Measurements from ENCODE around the gene RNF183. TPM values are rescaled to one million over a fixed set of nuclear protein-coding genes. Genes with fewer than 3 reads are reported as not detected.
"Not testable (repeated sequence)": the region's sequence is repeated elsewhere in the genome, so short reads cannot be mapped to it uniquely, and the experiment has no call there.

The RNF183 gene
- total RNA-seq, 2 donors from 2014 or later, result not detected

GRCh38 chr9:113275157-113276131 lies 27.7 kb downstream of the RNF183 start, which contains the start of the genes CDC26 and PRPF4:
TSS of gene CDC26 (minus strand) at chr9:113275572. CDS start at chr9:113272507, 3,065 bp downstream.
TSS of gene PRPF4 (plus strand) at chr9:113275658. CDS start at chr9:113275744, 86 bp downstream.
- Mint-ChIP-seq H3K4me1 (ENCODE audit: low read depth in 2 of 2) (peaks cover 19 to 26% of the 10 kb centered on the region in 2 donors), H3K4me3 (no peak within 1 kb of the TSS), H3K27me3 (no peaks in the 10 kb centered on the region), H3K9me3 (no peaks in the 10 kb centered on the region), H3K36me3 (peaks cover 29% of the 10 kb centered on the region), H3K27ac (no peak within 1 kb of the TSS)
- DNase-seq (ENCODE audit: low spot score) (peak; percentile 97), ATAC-seq (peak; percentile 99)

GRCh38 chr9:113274474-113275156 lies 28.6 kb downstream of the RNF183 start:
- no peak overlapping the region for H3K4me3 Mint-ChIP-seq
- peaks cover 16 to 23% of the 10 kb centered on the region in 2 donors for H3K4me1 Mint-ChIP-seq (ENCODE audit: low read depth in 2 of 2)
- H3K9me3 Mint-ChIP-seq, result no peaks in the 10 kb centered on the region
- no peak overlapping the region for H3K27ac Mint-ChIP-seq
- H3K36me3 Mint-ChIP-seq, result peaks cover 29% of the 10 kb centered on the region
- no peaks in the 10 kb centered on the region for H3K27me3 Mint-ChIP-seq
- peak; percentile 1 to 2 for ATAC-seq
- DNase-seq (ENCODE audit: low spot score), result peak; percentile 69

- no peaks in the 10 kb centered on the region for H3K27me3 Mint-ChIP-seq
- peaks cover 12 to 20% of the 10 kb centered on the region in 2 donors for H3K4me1 Mint-ChIP-seq (ENCODE audit: low read depth in 2 of 2)
- ATAC-seq, result no peak
- peak overlapping the region in 1 of 2 donors; percentile 6 for H3K27ac Mint-ChIP-seq
- H3K9me3 Mint-ChIP-seq, result no peaks in the 10 kb centered on the region
- H3K4me3 Mint-ChIP-seq, result no peak overlapping the region
- peaks cover 25% of the 10 kb centered on the region for H3K36me3 Mint-ChIP-seq
- no peak for DNase-seq (ENCODE audit: low spot score)
Measured at GRCh38 chr9:113269871-113270270, 33.3 kb downstream of the RNF183 start.

- H3K36me3 Mint-ChIP-seq, result peaks cover 25% of the 10 kb centered on the region
- no peaks in the 10 kb centered on the region for H3K27me3 Mint-ChIP-seq
- peaks cover 12 to 20% of the 10 kb centered on the region in 2 donors for H3K4me1 Mint-ChIP-seq (ENCODE audit: low read depth in 2 of 2)
- H3K27ac Mint-ChIP-seq, result peak overlapping the region in 1 of 2 donors; percentile 6
- no peak for ATAC-seq
- H3K9me3 Mint-ChIP-seq, result no peaks in the 10 kb centered on the region
- DNase-seq (ENCODE audit: low spot score), result no peak
- H3K4me3 Mint-ChIP-seq, result no peak overlapping the region
Measured at GRCh38 chr9:113269355-113269754, 33.8 kb downstream of the RNF183 start.

- Mint-ChIP-seq H3K36me3 (peaks cover 21% of the 10 kb centered on the region), H3K9me3 (no peaks in the 10 kb centered on the region), H3K4me3 (no peak overlapping the region), H3K4me1 (ENCODE audit: low read depth in 2 of 2) (peaks cover 12% of the 10 kb centered on the region in 2 donors), H3K27me3 (no peaks in the 10 kb centered on the region), H3K27ac (no peak overlapping the region)
- DNase-seq (ENCODE audit: low spot score) (no peak), ATAC-seq (no peak)
Measured at GRCh38 chr9:113267911-113268566, 35.1 kb downstream of the RNF183 start.

GRCh38 chr9:113266174-113266573 lies 37.0 kb downstream of the RNF183 start:
- H3K4me1 Mint-ChIP-seq (ENCODE audit: low read depth in 2 of 2), result peaks cover 12% of the 10 kb centered on the region in 2 donors
- no peaks in the 10 kb centered on the region for H3K27me3 Mint-ChIP-seq
- no peak for ATAC-seq
- H3K4me3 Mint-ChIP-seq, result no peak overlapping the region
- H3K27ac Mint-ChIP-seq, result no peak overlapping the region
- H3K9me3 Mint-ChIP-seq, result no peaks in the 10 kb centered on the region
- DNase-seq (ENCODE audit: low spot score), result no peak
- peaks cover 21% of the 10 kb centered on the region for H3K36me3 Mint-ChIP-seq

GRCh38 chr9:113261917-113262671 lies 41.1 kb downstream of the RNF183 start:
- Mint-ChIP-seq H3K9me3 (no peaks in the 10 kb centered on the region), H3K4me1 (ENCODE audit: low read depth in 2 of 2) (no peaks in the 10 kb centered on the region), H3K36me3 (peaks cover 13% of the 10 kb centered on the region), H3K4me3 (no peak overlapping the region), H3K27me3 (no peaks in the 10 kb centered on the region), H3K27ac (no peak overlapping the region)
- no peak for ATAC-seq
- DNase-seq (ENCODE audit: low spot score), result no peak

- Mint-ChIP-seq H3K36me3 (peaks cover 13% of the 10 kb centered on the region), H3K27ac (no peak overlapping the region), H3K4me1 (ENCODE audit: low read depth in 2 of 2) (no peaks in the 10 kb centered on the region), H3K27me3 (no peaks in the 10 kb centered on the region), H3K9me3 (no peaks in the 10 kb centered on the region), H3K4me3 (no peak overlapping the region)
- DNase-seq (ENCODE audit: low spot score) (no peak), ATAC-seq (no peak)
Measured at GRCh38 chr9:113258282-113258681, 44.9 kb downstream of the RNF183 start.

GRCh38 chr9:113257863-113258262 lies 45.3 kb downstream of the RNF183 start:
- H3K4me3 Mint-ChIP-seq, result no peak overlapping the region
- H3K27me3 Mint-ChIP-seq, result no peaks in the 10 kb centered on the region
- no peak for DNase-seq (ENCODE audit: low spot score)
- no peaks in the 10 kb centered on the region for H3K4me1 Mint-ChIP-seq (ENCODE audit: low read depth in 2 of 2)
- no peaks in the 10 kb centered on the region for H3K9me3 Mint-ChIP-seq
- H3K27ac Mint-ChIP-seq, result no peak overlapping the region
- no peak for ATAC-seq
- H3K36me3 Mint-ChIP-seq, result peaks cover 13% of the 10 kb centered on the region

GRCh38 chr9:113255438-113255837 lies 47.7 kb downstream of the RNF183 start:
- Mint-ChIP-seq H3K27ac (no peak overlapping the region), H3K4me3 (no peak overlapping the region), H3K27me3 (no peaks in the 10 kb centered on the region), H3K4me1 (ENCODE audit: low read depth in 2 of 2) (no peaks in the 10 kb centered on the region), H3K36me3 (peaks cover 8% of the 10 kb centered on the region), H3K9me3 (no peaks in the 10 kb centered on the region)
- DNase-seq (ENCODE audit: low spot score) (no peak), ATAC-seq (no peak)

GRCh38 chr9:113254991-113255390 lies 48.2 kb downstream of the RNF183 start:
- no peaks in the 10 kb centered on the region for H3K27me3 Mint-ChIP-seq
- no peak for ATAC-seq
- no peaks in the 10 kb centered on the region for H3K9me3 Mint-ChIP-seq
- no peak overlapping the region for H3K27ac Mint-ChIP-seq
- H3K36me3 Mint-ChIP-seq, result peaks cover 4% of the 10 kb centered on the region
- H3K4me3 Mint-ChIP-seq, result no peak overlapping the region
- no peaks in the 10 kb centered on the region for H3K4me1 Mint-ChIP-seq (ENCODE audit: low read depth in 2 of 2)
- DNase-seq (ENCODE audit: low spot score), result no peak

GRCh38 chr9:113250807-113251206 lies 52.4 kb downstream of the RNF183 start:
- Mint-ChIP-seq H3K9me3 (no peaks in the 10 kb centered on the region), H3K4me1 (ENCODE audit: low read depth in 2 of 2) (peaks cover 0 to 2% of the 10 kb centered on the region in 2 donors), H3K27me3 (no peaks in the 10 kb centered on the region), H3K27ac (no peak overlapping the region), H3K36me3 (no peaks in the 10 kb centered on the region), H3K4me3 (no peak overlapping the region)
- ATAC-seq (no peak), DNase-seq (ENCODE audit: low spot score) (no peak)

GRCh38 chr9:113249661-113250060 lies 53.5 kb downstream of the RNF183 start:
- ATAC-seq; H3K9me3 Mint-ChIP-seq; DNase-seq (ENCODE audit: low spot score); H3K4me3 Mint-ChIP-seq; H3K36me3 Mint-ChIP-seq; H3K27ac Mint-ChIP-seq; H3K27me3 Mint-ChIP-seq; H3K4me1 Mint-ChIP-seq (ENCODE audit: low read depth in 2 of 2): not testable (repeated sequence)

Data from natural killer cell treated with Interleukin-12 subunit alpha and Interleukin-12 subunit beta and Interleukin-15 and Interleukin-18, amount 100 ng/mL, for 72 hours (primary cell).